OCI-LY1 (cell line): Measurements from ENCODE around the gene CLOCK.

Experiments
- H2AFZ ChIP-seq: fragments of 200-600 bp; sonication (generic), shearing (Covaris generic); 2 replicates; pipeline ENCODE4 v1.6.0; 2014; ENCODE audit warnings: antibody characterized with exemption, mild to moderate bottlenecking, low read length
- H3F3A ChIP-seq: fragments of 200-600 bp; sonication (generic), shearing (Covaris generic); 2 replicates; pipeline ENCODE4 v1.6.0; 2014; ENCODE audit warnings: mild to moderate bottlenecking, antibody characterized with exemption, low read length, moderate library complexity; ENCODE audit not compliant: insufficient read depth
- H3K27ac ChIP-seq: fragments of 200-600 bp; sonication (generic); 2 replicates; pipeline ENCODE4 v1.5.1; 2014; ENCODE audit warnings: low read length, mixed run types, mild to moderate bottlenecking, low read depth; ENCODE audit not compliant: poor library complexity, severe bottlenecking
- H3K27me3 ChIP-seq: fragments of 200-600 bp; sonication (generic); 2 replicates; pipeline ENCODE4 v1.6.0; 2014; ENCODE audit warnings: antibody characterized with exemption, mild to moderate bottlenecking, low read length, moderate library complexity; ENCODE audit not compliant: insufficient read depth
- H3K36me3 ChIP-seq: fragments of 200-600 bp; sonication (generic); 2 replicates; pipeline ENCODE4 v1.6.1; 2014; ENCODE audit warnings: mild to moderate bottlenecking, antibody characterized with exemption, low read length, moderate library complexity, mixed read lengths; ENCODE audit not compliant: insufficient read depth
- H3K4me1 ChIP-seq: fragments of 200-600 bp; sonication (generic); 2 replicates; pipeline ENCODE4 v1.5.1; 2014; ENCODE audit warnings: mild to moderate bottlenecking, low read length, moderate library complexity; ENCODE audit not compliant: insufficient read depth, severe bottlenecking
- H3K4me2 ChIP-seq: fragments of 200-600 bp; sonication (generic), shearing (Covaris generic); 2 replicates; pipeline ENCODE4 v1.6.1; 2014; ENCODE audit warnings: low read length
- H3K4me3 ChIP-seq: fragments of 200-600 bp; sonication (generic); 2 replicates; pipeline ENCODE4 v1.5.1; 2014; ENCODE audit warnings: low read length, low read depth, mild to moderate bottlenecking, mixed read lengths; ENCODE audit not compliant: poor library complexity, severe bottlenecking
- H3K79me2 ChIP-seq: fragments of 200-600 bp; shearing (Covaris generic); 2 replicates; pipeline ENCODE4 v1.6.1; 2016; ENCODE audit warnings: mixed run types, low read length, mixed read lengths; ENCODE audit not compliant: insufficient read depth
- H3K9ac ChIP-seq: fragments of 200-600 bp; sonication (generic), shearing (Covaris generic); 2 replicates; pipeline ENCODE4 v1.6.1; 2014; ENCODE audit warnings: mild to moderate bottlenecking, low read length, mixed read lengths
- H3K9me2 ChIP-seq: fragments of 200-600 bp; sonication (generic), shearing (Covaris generic); 2 replicates; pipeline ENCODE4 v1.6.1; 2014; ENCODE audit warnings: low read depth, mild to moderate bottlenecking, low read length, mixed read lengths
- H3K9me3 ChIP-seq: fragments of 200-600 bp; shearing (Covaris generic); 2 replicates; pipeline ENCODE4 v1.6.1; 2014; ENCODE audit warnings: low read length, mixed read lengths
- H4K20me1 ChIP-seq: fragments of 200-600 bp; sonication (generic), shearing (Covaris generic); 2 replicates; pipeline ENCODE4 v1.6.0; 2016; ENCODE audit warnings: mild to moderate bottlenecking, low read length; ENCODE audit not compliant: insufficient read depth
- EZH2 ChIP-seq: fragments of 200-600 bp; sonication (generic), shearing (Covaris generic); IDR thresholded peaks from 2 replicates; pipeline ENCODE4 v1.8.0; 2017; ENCODE audit warnings: borderline replicate concordance, mixed run types, mild to moderate bottlenecking, antibody characterized with exemption, low read length, moderate library complexity, mixed read lengths
- TF ChIP-seq, protein P1 (sequence below): fragments of 200-600 bp; sonication (generic), shearing (Covaris generic); IDR thresholded peaks from 2 replicates; pipeline ENCODE4 v1.5.1; 2017; ENCODE audit warnings: mild to moderate bottlenecking, antibody characterized with exemption, low read length, moderate library complexity, mixed read lengths

CLOCK gene

DNA sequence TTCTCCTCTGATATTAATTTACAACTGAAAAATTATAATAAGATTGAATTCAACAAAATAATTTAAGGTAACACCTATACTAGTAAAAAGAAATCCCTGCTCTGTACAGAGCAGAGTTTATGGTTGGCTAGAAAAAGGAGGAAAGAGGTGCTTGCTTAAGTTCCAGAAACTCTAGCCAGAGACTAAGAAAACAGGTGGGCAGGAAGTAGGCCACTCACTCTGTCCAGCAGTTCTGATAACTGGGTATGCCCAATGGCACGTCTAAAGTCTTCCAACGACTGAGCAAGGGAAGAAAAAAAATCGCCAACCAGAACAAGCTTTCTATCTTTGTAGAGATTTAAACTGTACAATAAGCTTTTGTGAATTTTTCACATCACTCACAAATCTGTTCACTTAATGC lies 108.9 kb downstream of the CLOCK start:
- Histone ChIP-seq H3K4me3 (no peak overlapping the region), H3K27me3 (no peaks in the 10 kb centered on the region), H3K36me3 (peaks cover 37% of the 10 kb centered on the region; the same call in 1 of the 2 replicates), H3K79me2 (no peaks in the 10 kb centered on the region), H3K4me1 (no peaks in the 10 kb centered on the region), H3K9ac (no peak overlapping the region), H2AFZ (no peak overlapping the region), H3K27ac (no peak overlapping the region), H3K9me3 (no peaks in the 10 kb centered on the region), H3K9me2 (no peaks in the 10 kb centered on the region), H3K4me2 (no peak overlapping the region), H4K20me1 (no peaks in the 10 kb centered on the region), H3F3A (no peaks in the 10 kb centered on the region)
- TF ChIP-seq, protein P1, sequence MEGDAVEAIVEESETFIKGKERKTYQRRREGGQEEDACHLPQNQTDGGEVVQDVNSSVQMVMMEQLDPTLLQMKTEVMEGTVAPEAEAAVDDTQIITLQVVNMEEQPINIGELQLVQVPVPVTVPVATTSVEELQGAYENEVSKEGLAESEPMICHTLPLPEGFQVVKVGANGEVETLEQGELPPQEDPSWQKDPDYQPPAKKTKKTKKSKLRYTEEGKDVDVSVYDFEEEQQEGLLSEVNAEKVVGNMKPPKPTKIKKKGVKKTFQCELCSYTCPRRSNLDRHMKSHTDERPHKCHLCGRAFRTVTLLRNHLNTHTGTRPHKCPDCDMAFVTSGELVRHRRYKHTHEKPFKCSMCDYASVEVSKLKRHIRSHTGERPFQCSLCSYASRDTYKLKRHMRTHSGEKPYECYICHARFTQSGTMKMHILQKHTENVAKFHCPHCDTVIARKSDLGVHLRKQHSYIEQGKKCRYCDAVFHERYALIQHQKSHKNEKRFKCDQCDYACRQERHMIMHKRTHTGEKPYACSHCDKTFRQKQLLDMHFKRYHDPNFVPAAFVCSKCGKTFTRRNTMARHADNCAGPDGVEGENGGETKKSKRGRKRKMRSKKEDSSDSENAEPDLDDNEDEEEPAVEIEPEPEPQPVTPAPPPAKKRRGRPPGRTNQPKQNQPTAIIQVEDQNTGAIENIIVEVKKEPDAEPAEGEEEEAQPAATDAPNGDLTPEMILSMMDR: no peak
- no peak for TF ChIP-seq EZH2

DNA sequence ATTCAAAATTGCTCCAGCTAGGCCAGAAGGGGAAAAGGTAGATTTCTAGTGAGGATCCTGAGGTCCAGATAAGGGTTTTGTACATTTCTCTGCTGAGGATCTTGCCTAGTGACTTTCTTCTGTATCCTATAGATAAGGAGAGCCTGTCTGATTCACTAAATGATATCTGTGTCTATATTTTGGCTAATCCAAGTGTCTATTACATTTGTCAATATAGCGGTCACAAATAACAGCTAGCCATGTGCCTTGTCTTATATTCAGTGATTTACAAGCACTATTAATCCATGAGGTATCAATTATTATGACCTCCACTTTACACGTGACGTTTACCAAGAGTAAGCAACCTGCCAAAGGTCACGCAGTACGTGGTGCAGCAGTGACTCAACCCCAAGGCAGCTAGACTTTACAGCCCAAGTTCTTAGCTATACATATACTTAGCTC lies 109.3 kb downstream of the CLOCK start:
- Histone ChIP-seq H3F3A (no peaks in the 10 kb centered on the region), H2AFZ (no peak overlapping the region), H3K36me3 (peaks cover 39% of the 10 kb centered on the region; the same call in 1 of the 2 replicates), H3K9ac (no peak overlapping the region), H3K27me3 (no peaks in the 10 kb centered on the region), H3K79me2 (no peaks in the 10 kb centered on the region), H3K4me1 (no peaks in the 10 kb centered on the region), H3K9me3 (no peaks in the 10 kb centered on the region), H3K9me2 (no peaks in the 10 kb centered on the region), H3K4me2 (no peak overlapping the region), H3K4me3 (no peak overlapping the region), H3K27ac (no peak overlapping the region), H4K20me1 (no peaks in the 10 kb centered on the region)
- TF ChIP-seq, protein P1: no peak
- TF ChIP-seq EZH2: no peak

DNA sequence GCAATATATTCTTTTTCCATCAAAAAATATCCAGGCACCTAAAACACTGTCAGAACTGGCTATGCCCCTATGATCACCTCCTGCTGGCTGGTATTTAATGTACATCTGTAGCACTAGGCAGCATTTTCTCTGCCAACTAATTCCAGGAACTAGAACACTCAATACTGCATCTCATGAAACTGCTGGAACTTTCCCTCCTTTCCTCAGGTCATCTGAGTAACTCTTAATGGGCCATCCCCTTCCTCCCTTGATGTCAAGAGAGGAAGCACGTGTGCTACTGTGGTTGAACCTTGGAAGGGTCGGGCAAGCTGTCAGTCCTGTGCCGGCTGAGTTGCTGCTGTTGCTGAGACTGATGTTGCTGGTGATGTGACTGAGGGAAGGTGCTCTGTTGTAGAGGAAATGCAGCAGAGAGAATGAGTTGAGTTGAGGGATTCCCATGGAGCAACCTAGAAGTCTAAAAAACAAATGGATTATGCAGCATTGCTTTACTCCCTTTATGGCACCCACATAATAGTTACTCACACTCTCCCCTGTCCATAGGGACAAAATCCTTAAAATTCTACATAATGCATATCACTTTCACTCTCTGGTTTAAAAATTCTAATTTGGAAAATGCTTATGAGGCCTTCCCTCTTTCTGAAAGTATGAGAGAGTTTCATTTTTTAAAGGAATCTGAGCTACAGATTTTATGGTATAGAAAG lies 111.4 kb downstream of the CLOCK start:
- Histone ChIP-seq H3K4me2 (no peak overlapping the region), H3K79me2 (no peaks in the 10 kb centered on the region), H3K9me2 (no peaks in the 10 kb centered on the region), H3K36me3 (peaks cover 52% of the 10 kb centered on the region; the same call in 1 of the 2 replicates), H3K4me1 (no peaks in the 10 kb centered on the region), H4K20me1 (no peaks in the 10 kb centered on the region), H3K27me3 (no peaks in the 10 kb centered on the region), H3K9ac (no peak overlapping the region), H3K27ac (no peak overlapping the region), H3K9me3 (no peaks in the 10 kb centered on the region), H3F3A (no peaks in the 10 kb centered on the region), H2AFZ (no peak overlapping the region), H3K4me3 (no peak overlapping the region)
- TF ChIP-seq, protein P1: no peak; the same call in 1 of the 2 replicates
